Measurements from ENCODE around the gene PRPF38B.

The PRPF38B gene

GRCh38 chr1:108717774-108718316, 25.7 kb downstream of the PRPF38B start:
- no peak for DNase-seq (ENCODE audit: low read depth)

- DNase-seq (ENCODE audit: low read depth): no peak
These were observed 27.0 kb downstream of the PRPF38B start for GRCh38 chr1:108718927-108719655.

GRCh38 chr1:108719656-108720435, 27.7 kb downstream of the PRPF38B start:
- no peak for DNase-seq (ENCODE audit: low read depth)

- no peak for DNase-seq (ENCODE audit: low read depth)
These were observed 30.2 kb downstream of the PRPF38B start for GRCh38 chr1:108722292-108722691.

- DNase-seq (ENCODE audit: low read depth): no peak
These were observed 33.8 kb downstream of the PRPF38B start for GRCh38 chr1:108725906-108726305.

GRCh38 chr1:108728327-108728923, 36.3 kb downstream of the PRPF38B start:
- DNase-seq (ENCODE audit: low read depth): no peak

GRCh38 chr1:108729481-108729880, 37.4 kb downstream of the PRPF38B start:
- no peak for DNase-seq (ENCODE audit: low read depth)

GRCh38 chr1:108732398-108732797, 40.3 kb downstream of the PRPF38B start:
- DNase-seq (ENCODE audit: low read depth): no peak

- DNase-seq (ENCODE audit: low read depth): no peak
These were observed 42.2 kb downstream of the PRPF38B start for GRCh38 chr1:108734171-108734865.

- no peak for DNase-seq (ENCODE audit: low read depth)
These were observed 50.1 kb downstream of the PRPF38B start for GRCh38 chr1:108742253-108742652.

GRCh38 chr1:108745980-108746381, 53.9 kb downstream of the PRPF38B start:
- no peak for DNase-seq (ENCODE audit: low read depth)

GRCh38 chr1:108746382-108747170, 54.5 kb downstream of the PRPF38B start, which contains the start of gene STXBP3:
TSS of gene STXBP3 (plus strand) at chr1:108746674. CDS start at chr1:108746738, 64 bp downstream.
- DNase-seq (ENCODE audit: low read depth): peak; percentile 100

- no peak for DNase-seq (ENCODE audit: low read depth)
These were observed 55.2 kb downstream of the PRPF38B start for GRCh38 chr1:108747171-108747850.

- DNase-seq (ENCODE audit: low read depth): no peak
These were observed 55.8 kb downstream of the PRPF38B start for GRCh38 chr1:108747898-108748297.

- DNase-seq (ENCODE audit: low read depth): no peak
These were observed 57.0 kb downstream of the PRPF38B start for GRCh38 chr1:108749081-108749480.

GRCh38 chr1:108750476-108751181, 58.5 kb downstream of the PRPF38B start:
- no peak for DNase-seq (ENCODE audit: low read depth)
